Fibroblast of lung (primary cell): ENCODE measurements around the gene SLCO6A1. TPM values are rescaled to one million over a fixed set of nuclear protein-coding genes. Genes with fewer than 3 reads are reported as not detected.

Experiments used
- DNase-seq, 2 donors: peaks; one replicate each; pipeline versions ENCODE4 v3.0.0 to v3.0.0-alpha.2; 2010; ENCODE audit warnings: low read depth in 2 of 2
- H2AFZ ChIP-seq: 2 replicates; pipeline ENCODE4 v1.5.1; 2012; ENCODE audit warnings: low read length, control low read depth, inconsistent platforms
- H3K27ac ChIP-seq: 2 replicates; pipeline ENCODE4 v1.5.1; 2011; ENCODE audit warnings: low read length, control low read depth; ENCODE audit not compliant: insufficient read depth
- H3K27me3 ChIP-seq: 2 replicates; pipeline ENCODE4 v1.5.1; 2011; ENCODE audit warnings: mild to moderate bottlenecking, low read length; ENCODE audit not compliant: control insufficient read depth, insufficient read depth
- H3K36me3 ChIP-seq: 2 replicates; pipeline ENCODE4 v1.5.1; 2011; ENCODE audit warnings: low read length; ENCODE audit not compliant: control insufficient read depth, insufficient read depth
- H3K4me1 ChIP-seq: 2 replicates; pipeline ENCODE4 v1.5.1; 2011; ENCODE audit warnings: low read length; ENCODE audit not compliant: control insufficient read depth, insufficient read depth; ENCODE audit errors: extremely low read depth
- H3K4me2 ChIP-seq: 2 replicates; pipeline ENCODE4 v1.5.1; 2011; ENCODE audit warnings: low read length, control low read depth; ENCODE audit not compliant: insufficient read depth; ENCODE audit errors: extremely low read depth
- H3K4me3 ChIP-seq, 4 experiments: fragments of 200-600 bp in 1 of 4; sonication (generic) in 1 of 4; replicated peaks in 1 of 4; 2 replicates each; pipeline ENCODE4 v1.5.1; 2011 to 2016; ENCODE audit warnings: low read length in 4 of 4, low read depth in 3 of 4, mild to moderate bottlenecking in 3 of 4, control low read depth in 2 of 4, inconsistent platforms in 1 of 4, mixed read lengths in 1 of 4; ENCODE audit not compliant: insufficient read depth in 1 of 4; ENCODE audit errors: control extremely low read depth in 1 of 4
- H3K79me2 ChIP-seq: 2 replicates; pipeline ENCODE4 v1.5.1; 2012; ENCODE audit warnings: mild to moderate bottlenecking, low read length, inconsistent platforms; ENCODE audit not compliant: control insufficient read depth, insufficient read depth
- H3K9ac ChIP-seq: 2 replicates; pipeline ENCODE4 v1.5.1; 2011; ENCODE audit warnings: mild to moderate bottlenecking, low read length, control low read depth; ENCODE audit not compliant: insufficient read depth
- H3K9me3 ChIP-seq: 2 replicates; pipeline ENCODE4 v1.5.1; 2012; ENCODE audit warnings: low read depth, low read length; ENCODE audit not compliant: control insufficient read depth, insufficient read depth
- H4K20me1 ChIP-seq: 2 replicates; pipeline ENCODE4 v1.5.1; 2011; ENCODE audit warnings: low read length; ENCODE audit not compliant: control insufficient read depth, insufficient read depth; ENCODE audit errors: extremely low read depth
- CTCF ChIP-seq, 2 donors: IDR thresholded peaks in 1 of 2; conservative IDR thresholded peaks in 1 of 2; 1 replicate in 1 of 2; 2 replicates in 1 of 2; pipeline ENCODE4 v1.5.1; 2011 to 2012; ENCODE audit warnings: low read length in 2 of 2, control low read depth in 1 of 2, inconsistent platforms in 1 of 2, low read depth in 1 of 2, mild to moderate bottlenecking in 1 of 2
- EZH2 ChIP-seq: IDR thresholded peaks from 2 replicates; pipeline ENCODE4 v1.5.1; 2012; ENCODE audit warnings: low read length, control low read depth, mild to moderate bottlenecking; ENCODE audit errors: missing control alignments
- polyA plus RNA-seq, 2 donors: library from polyadenylated mRNA; depleted of rRNA in 1 of 2; stranded (reverse) in 1 of 2; unstranded in 1 of 2; fragments of >200 nt; gene quantifications; 2 replicates each; pipeline ENCODE4 v1.2.1, GENCODE V29; 2011 to 2012; ENCODE audit warnings: missing spikeins in 1 of 2
- total RNA-seq: library from RNA; depleted of rRNA; stranded (reverse); fragments of >200 nt; gene quantifications from 2 replicates; pipeline ENCODE4 v1.2.1, GENCODE V29; 2014

SLCO6A1 gene
- total and polyA plus RNA-seq, 2 donors (not counting 1 experiment from before 2014, with no cell fraction given), result not detected

GRCh38 chr5:102450313-102450990 lies 48.3 kb downstream of the SLCO6A1 start:
- H3K4me1 ChIP-seq, result no peaks in the 10 kb centered on the region
- H3K4me3 ChIP-seq, result no peak overlapping the region
- no peak overlapping the region for H2AFZ ChIP-seq
- TF ChIP-seq CTCF (conservative IDR thresholded peaks at IDR 0.05 in 1 of 2, IDR thresholded peaks at IDR 0.05 in 1 of 2; ENCODE audit: low read depth in 1 of 2, low read length in 2 of 2), result no peak
- TF ChIP-seq EZH2, result no peak
- H3K4me2 ChIP-seq, result no peak overlapping the region
- H3K9ac ChIP-seq, result no peak overlapping the region
- H3K36me3 ChIP-seq, result no peaks in the 10 kb centered on the region
- no peaks in the 10 kb centered on the region for H4K20me1 ChIP-seq
- H3K27me3 ChIP-seq, result no peaks in the 10 kb centered on the region
- no peaks in the 10 kb centered on the region for H3K79me2 ChIP-seq
- no peaks in the 10 kb centered on the region for H3K9me3 ChIP-seq
- no peak for DNase-seq
- H3K27ac ChIP-seq, result no peak overlapping the region

GRCh38 chr5:102433473-102433872 lies 65.3 kb downstream of the SLCO6A1 start:
- Histone ChIP-seq H4K20me1 (no peaks in the 10 kb centered on the region), H3K27me3 (no peaks in the 10 kb centered on the region), H3K27ac (no peak overlapping the region), H3K4me3 (no peak overlapping the region), H3K9me3 (no peaks in the 10 kb centered on the region), H3K4me2 (no peak overlapping the region), H3K9ac (no peak overlapping the region), H3K79me2 (no peaks in the 10 kb centered on the region), H3K4me1 (no peaks in the 10 kb centered on the region), H3K36me3 (no peaks in the 10 kb centered on the region), H2AFZ (no peak overlapping the region)
- no peak for DNase-seq
- no peak for TF ChIP-seq EZH2
- no peak for TF ChIP-seq CTCF (conservative IDR thresholded peaks at IDR 0.05 in 1 of 2, IDR thresholded peaks at IDR 0.05 in 1 of 2; ENCODE audit: low read depth in 1 of 2, low read length in 2 of 2)

GRCh38 chr5:102421647-102422046 lies 77.2 kb downstream of the SLCO6A1 start:
- no peak overlapping the region for H3K4me3 ChIP-seq
- no peak overlapping the region for H3K27ac ChIP-seq
- H3K9ac ChIP-seq, result no peak overlapping the region
- no peaks in the 10 kb centered on the region for H3K36me3 ChIP-seq
- no peak overlapping the region for H3K4me2 ChIP-seq
- no peak for DNase-seq
- H3K4me1 ChIP-seq, result no peaks in the 10 kb centered on the region
- no peaks in the 10 kb centered on the region for H3K9me3 ChIP-seq
- no peaks in the 10 kb centered on the region for H3K27me3 ChIP-seq
- no peaks in the 10 kb centered on the region for H4K20me1 ChIP-seq
- H3K79me2 ChIP-seq, result no peaks in the 10 kb centered on the region
- TF ChIP-seq CTCF (conservative IDR thresholded peaks at IDR 0.05 in 1 of 2, IDR thresholded peaks at IDR 0.05 in 1 of 2; ENCODE audit: low read depth in 1 of 2, low read length in 2 of 2), result no peak
- no peak for TF ChIP-seq EZH2
- H2AFZ ChIP-seq, result no peak overlapping the region
